Fibroblast of villous mesenchyme (primary cell): ENCODE results near the gene APCDD1. TPM values are rescaled to one million over a fixed set of nuclear protein-coding genes. Genes with fewer than 3 reads are reported as not detected.

Source experiments
- total RNA-seq: library from RNA; depleted of rRNA; stranded (reverse); fragments of >200 nt; gene quantifications from 2 replicates; pipeline ENCODE4 v1.2.3, GENCODE V29; 2012

Gene APCDD1
- total RNA-seq, 1 donor = 3.5 TPM

Other genes with a start within 250 kb of the APCDD1 start
- gene NAPG, start 71.4 kb downstream of the APCDD1 start, total RNA-seq = 50.6 and 67.8 TPM in 2 replicates